ENCODE results near the gene TAF10. TPM values are rescaled to one million over a fixed set of nuclear protein-coding genes. Genes with fewer than 3 reads are reported as not detected.
A peak's percentile ranks its signal among the peaks of the same experiment; 100 is the strongest.

TAF10 gene
- total RNA-seq, 1 donor from 2014 or later: 76.0 TPM

DNA sequence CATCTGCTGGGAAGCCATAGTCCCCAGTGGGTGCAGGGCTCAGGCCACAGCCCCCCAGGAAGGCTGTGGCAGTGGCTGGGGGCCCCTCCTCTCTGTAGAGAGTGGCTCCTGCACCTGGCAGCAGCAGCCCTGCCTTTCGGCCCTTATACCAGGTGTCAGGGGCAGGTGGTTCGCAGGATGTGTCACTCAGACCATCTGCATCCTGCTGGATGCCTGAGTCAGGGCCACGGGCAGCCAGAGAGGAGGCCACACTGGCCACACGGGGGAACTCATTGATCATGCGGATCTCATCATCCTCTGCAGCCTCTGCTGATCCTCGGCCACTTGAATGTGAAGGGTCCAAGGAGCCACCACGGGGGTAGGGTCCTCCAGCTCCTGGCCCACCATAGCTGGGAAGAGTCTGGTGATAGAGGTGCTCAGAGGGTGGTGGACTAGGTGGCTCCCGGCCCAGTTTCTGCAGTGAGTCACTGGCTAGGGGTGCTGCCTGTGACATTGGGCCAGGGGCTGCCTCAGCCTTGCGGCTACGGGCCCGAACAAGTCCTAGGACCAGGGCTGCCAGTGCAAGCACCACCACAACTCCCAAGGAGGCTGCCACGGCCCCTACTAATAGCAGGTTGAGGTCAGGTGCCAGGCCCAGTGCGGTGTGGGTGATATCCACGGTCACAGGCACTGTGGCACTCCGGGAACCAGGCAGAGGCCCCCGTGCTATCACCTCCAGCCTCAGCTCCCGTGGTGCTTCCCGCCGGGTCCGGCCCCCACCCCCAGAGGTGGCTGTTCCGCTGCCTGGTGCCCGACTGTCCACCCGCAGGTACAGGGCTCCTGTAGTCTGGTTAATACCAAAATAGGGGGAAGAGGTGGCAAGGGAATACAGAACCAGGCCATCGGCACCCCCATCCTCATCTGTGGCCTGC is 10.5 kb upstream of the TAF10 start:
- no peak for DNase-seq (ENCODE audit: low spot score in 2 of 2)
- no peak overlapping the region for H3K4me3 ChIP-seq
- intact Hi-C loops (cut with DNase I): no loop called here
- H3K36me3 ChIP-seq: peaks cover 35 to 47% of the 10 kb centered on the region in 2 donors
- H3K4me1 ChIP-seq: peaks cover 3 to 14% of the 10 kb centered on the region in 2 donors
- TF ChIP-seq, protein P1, sequence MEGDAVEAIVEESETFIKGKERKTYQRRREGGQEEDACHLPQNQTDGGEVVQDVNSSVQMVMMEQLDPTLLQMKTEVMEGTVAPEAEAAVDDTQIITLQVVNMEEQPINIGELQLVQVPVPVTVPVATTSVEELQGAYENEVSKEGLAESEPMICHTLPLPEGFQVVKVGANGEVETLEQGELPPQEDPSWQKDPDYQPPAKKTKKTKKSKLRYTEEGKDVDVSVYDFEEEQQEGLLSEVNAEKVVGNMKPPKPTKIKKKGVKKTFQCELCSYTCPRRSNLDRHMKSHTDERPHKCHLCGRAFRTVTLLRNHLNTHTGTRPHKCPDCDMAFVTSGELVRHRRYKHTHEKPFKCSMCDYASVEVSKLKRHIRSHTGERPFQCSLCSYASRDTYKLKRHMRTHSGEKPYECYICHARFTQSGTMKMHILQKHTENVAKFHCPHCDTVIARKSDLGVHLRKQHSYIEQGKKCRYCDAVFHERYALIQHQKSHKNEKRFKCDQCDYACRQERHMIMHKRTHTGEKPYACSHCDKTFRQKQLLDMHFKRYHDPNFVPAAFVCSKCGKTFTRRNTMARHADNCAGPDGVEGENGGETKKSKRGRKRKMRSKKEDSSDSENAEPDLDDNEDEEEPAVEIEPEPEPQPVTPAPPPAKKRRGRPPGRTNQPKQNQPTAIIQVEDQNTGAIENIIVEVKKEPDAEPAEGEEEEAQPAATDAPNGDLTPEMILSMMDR (IDR thresholded peaks at IDR 0.05): no peak
- H3K9me3 ChIP-seq: no peaks in the 10 kb centered on the region
- H3K27ac ChIP-seq: no peak overlapping the region
- H3K27me3 ChIP-seq: no peaks in the 10 kb centered on the region

DNA sequence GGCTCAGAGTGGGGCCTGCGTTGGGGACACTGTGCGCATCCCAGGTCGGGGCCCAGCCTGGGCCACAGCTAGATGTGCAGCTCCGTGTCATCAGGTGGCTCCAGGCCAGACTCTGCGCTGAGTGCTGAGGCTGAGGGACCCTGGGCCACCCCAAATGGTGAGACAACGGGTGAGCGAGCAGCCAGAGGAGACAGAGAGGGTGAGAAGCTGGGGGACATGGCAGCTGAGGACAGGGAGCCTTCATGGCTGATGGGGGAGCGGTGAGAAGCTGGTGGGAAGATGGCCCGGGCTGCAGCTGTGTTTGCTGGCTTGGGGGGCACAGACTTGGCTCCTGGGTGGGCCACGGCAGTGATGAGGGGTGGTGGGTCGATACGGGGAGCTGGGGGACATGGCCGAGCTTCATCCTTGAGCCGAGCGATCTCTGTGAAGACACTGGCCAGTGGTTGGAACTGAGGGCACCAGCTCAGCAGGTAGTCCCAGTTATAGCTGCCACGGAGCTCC is 9.7 kb upstream of the TAF10 start:
- Histone ChIP-seq H3K4me1 (peaks cover 3 to 17% of the 10 kb centered on the region in 2 donors), H3K27ac (no peak overlapping the region), H3K9me3 (no peaks in the 10 kb centered on the region), H3K36me3 (peaks cover 28 to 39% of the 10 kb centered on the region in 2 donors), H3K4me3 (no peak overlapping the region), H3K27me3 (no peaks in the 10 kb centered on the region)
- no peak for DNase-seq (ENCODE audit: low spot score in 2 of 2)
- intact Hi-C loops (cut with DNase I): no loop called here
- TF ChIP-seq, protein P1 (IDR thresholded peaks at IDR 0.05): no peak

DNA sequence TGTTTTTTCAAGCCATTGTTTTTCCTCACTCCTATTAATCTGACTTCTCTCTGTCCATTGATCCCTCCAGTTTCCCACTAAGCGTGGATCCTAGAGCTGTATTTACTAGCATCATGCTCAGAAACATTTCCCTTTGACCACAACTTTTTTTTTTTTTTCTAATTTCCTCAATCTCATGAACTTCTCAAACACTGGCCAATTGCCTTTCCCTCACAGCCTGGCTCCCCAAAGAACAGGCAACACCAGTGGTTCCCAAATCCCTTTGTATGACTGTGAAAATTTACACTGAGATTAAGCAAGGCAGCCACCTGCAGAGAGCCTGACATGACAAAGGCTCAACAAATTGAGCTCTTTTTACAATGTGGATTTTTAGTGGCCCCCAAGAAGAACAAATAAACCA is 8.6 kb upstream of the TAF10 start:
- no peaks in the 10 kb centered on the region for H3K27me3 ChIP-seq
- no peaks in the 10 kb centered on the region for H3K9me3 ChIP-seq
- H3K4me3 ChIP-seq: no peak overlapping the region
- peaks cover 3 to 17% of the 10 kb centered on the region in 2 donors for H3K4me1 ChIP-seq
- no peak overlapping the region for H3K27ac ChIP-seq
- no peak for DNase-seq (ENCODE audit: low spot score in 2 of 2)
- TF ChIP-seq, protein P1 (IDR thresholded peaks at IDR 0.05): no peak
- H3K36me3 ChIP-seq: peaks cover 18 to 34% of the 10 kb centered on the region in 2 donors
- intact Hi-C loops (cut with DNase I): no loop called here

DNA sequence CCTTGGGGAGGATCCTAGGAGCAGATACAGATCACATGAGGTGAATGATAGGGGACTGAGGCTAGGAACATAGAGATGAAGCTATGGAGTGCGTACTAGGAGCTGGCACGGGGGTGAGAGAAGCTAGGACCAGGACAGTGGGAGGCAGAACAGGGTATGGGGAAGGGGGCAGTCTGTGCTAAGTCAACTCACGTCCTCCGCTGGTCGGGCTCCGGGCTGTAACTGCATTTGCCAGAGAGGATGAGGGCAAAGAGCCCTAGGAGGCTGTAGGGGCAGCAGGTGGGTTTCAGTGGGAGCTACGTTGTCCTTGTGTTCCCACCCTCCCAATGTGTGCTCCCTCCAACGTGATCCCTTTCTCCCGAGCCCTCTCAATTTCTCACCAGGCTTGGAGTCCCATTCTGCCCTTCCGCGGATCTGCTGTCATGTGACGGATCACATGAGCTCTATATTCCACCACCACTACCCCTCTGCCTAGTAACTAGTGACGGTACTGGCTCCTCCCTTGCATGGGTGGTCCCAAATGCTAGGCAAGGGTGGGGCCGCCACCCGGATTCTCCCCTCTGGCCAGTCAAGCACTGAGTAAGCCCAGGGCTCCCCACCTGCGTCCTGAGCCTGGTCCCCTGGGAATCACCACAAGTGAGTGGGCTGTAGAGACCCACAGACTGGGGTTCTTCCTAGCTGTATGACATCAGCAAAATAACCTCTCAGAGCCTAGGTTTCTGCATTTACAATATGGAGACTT is 7.2 kb upstream of the TAF10 start, which contains the start of gene TPP1:
TPP1 (minus strand) TSS at position 419 of the 742 bp plus-strand sequence; CDS start at position 397, 22 bp downstream.
- Histone ChIP-seq H3K36me3 (peaks cover 13 to 30% of the 10 kb centered on the region in 2 donors), H3K27me3 (no peaks in the 10 kb centered on the region), H3K9me3 (no peaks in the 10 kb centered on the region), H3K27ac (peak within 1 kb of the TSS; percentile 81 to 82), H3K4me3 (peak within 1 kb of the TSS; percentile 69 to 76), H3K4me1 (peaks cover 3 to 17% of the 10 kb centered on the region in 2 donors)
- peak; percentile 92 to 99 for DNase-seq (ENCODE audit: low spot score in 2 of 2)
- intact Hi-C loops (cut with DNase I): loop anchor here (1.0 kb wide), 1 partner anchor 64 kb away; the partner anchor contains the start of gene MRPL17
- TF ChIP-seq, protein P1 (IDR thresholded peaks at IDR 0.05): no peak
